NCI-H526 treated with DMSO at 0.1 percent for 48 hours (cell line): Measurements from ENCODE around the gene ZNF316.

Source experiments
- DNase-seq: peaks from one replicate; lab custom pipeline; 2025; lab: John Stamatoyannopoulos, UW

ZNF316 gene

GRCh38 chr7:6636741-6637543 is at the start of gene ZNF316:
TSS of gene ZNF316 (plus strand) at chr7:6637318. CDS start at chr7:6642410, 5,092 bp downstream.
- DNase-seq = no peak

- no peak for DNase-seq
These were observed 48.6 kb upstream of the ZNF316 start for GRCh38 chr7:6588566-6588965.

GRCh38 chr7:6589151-6589828 is 47.8 kb upstream of the ZNF316 start:
- no peak for DNase-seq

- peak; percentile 49 for DNase-seq
These were observed 47.1 kb upstream of the ZNF316 start, which contains the start of gene INTS15 for GRCh38 chr7:6589829-6590644. TSS of gene INTS15 (plus strand) at chr7:6590021. CDS start at chr7:6590284, 263 bp downstream.

GRCh38 chr7:6590645-6591110 is 46.4 kb upstream of the ZNF316 start:
- DNase-seq = no peak

- no peak for DNase-seq
These were observed 37.0 kb upstream of the ZNF316 start for GRCh38 chr7:6600093-6600492.

- no peak for DNase-seq
These were observed 32.7 kb upstream of the ZNF316 start for GRCh38 chr7:6604458-6604857.

GRCh38 chr7:6606866-6607583 is 30.1 kb upstream of the ZNF316 start:
- no peak for DNase-seq

- DNase-seq = no peak
These were observed 29.5 kb upstream of the ZNF316 start for GRCh38 chr7:6607651-6608051.

GRCh38 chr7:6608081-6608480 is 29.0 kb upstream of the ZNF316 start:
- DNase-seq = no peak

- no peak for DNase-seq
These were observed 28.3 kb upstream of the ZNF316 start for GRCh38 chr7:6608794-6609193.

- DNase-seq = no peak
These were observed 24.3 kb upstream of the ZNF316 start for GRCh38 chr7:6612819-6613218.

- no peak for DNase-seq
These were observed 23.4 kb upstream of the ZNF316 start for GRCh38 chr7:6613706-6614105.

- DNase-seq = no peak
These were observed 22.0 kb upstream of the ZNF316 start, which contains the start of gene ZNF853 for GRCh38 chr7:6614953-6615722. TSS of gene ZNF853 (plus strand) at chr7:6615610. CDS start at chr7:6616175, 565 bp downstream.

- no peak for DNase-seq
These were observed 21.2 kb upstream of the ZNF316 start for GRCh38 chr7:6615723-6616555.

- no peak for DNase-seq
These were observed 20.1 kb upstream of the ZNF316 start for GRCh38 chr7:6616854-6617643.

- DNase-seq = no peak
These were observed 18.5 kb upstream of the ZNF316 start for GRCh38 chr7:6618621-6619020.

- DNase-seq = no peak
These were observed 17.2 kb upstream of the ZNF316 start for GRCh38 chr7:6619961-6620360.
